ENCODE measurements around the gene RAB27A. TPM values are rescaled to one million over a fixed set of nuclear protein-coding genes. Genes with fewer than 3 reads are reported as not detected.

The RAB27A gene
- total RNA-seq, 2 donors from 2014 or later: 46.0 to 69.6 TPM

GRCh38 chr15:55241186-55241585 lies 48.4 kb downstream of the RAB27A start:
- H3K9me3 ChIP-seq: no peaks in the 10 kb centered on the region
- no peak for DNase-seq
- no peak overlapping the region for H3K27ac ChIP-seq
- intact Hi-C loops (cut with DNase I): no loop called here
- H3K27me3 ChIP-seq: no peaks in the 10 kb centered on the region
- H3K4me1 ChIP-seq: peaks cover 6% of the 10 kb centered on the region
- H3K9ac ChIP-seq (ENCODE audit: low read depth in 2 of 2, low read length in 2 of 2): no peak overlapping the region
- H3K4me3 ChIP-seq: no peak overlapping the region
- TF ChIP-seq CTCF (IDR thresholded peaks at IDR 0.05): no peak
- no peaks in the 10 kb centered on the region for H3K36me3 ChIP-seq

- intact Hi-C loops (cut with DNase I): no loop called here
- no peak overlapping the region for H3K27ac ChIP-seq
- TF ChIP-seq CTCF (IDR thresholded peaks at IDR 0.05): no peak
Measured at GRCh38 chr15:55240125-55240760, 49.4 kb downstream of the RAB27A start.

GRCh38 chr15:55239440-55240124 lies 50.0 kb downstream of the RAB27A start:
- Histone ChIP-seq H3K9ac (ENCODE audit: low read depth in 2 of 2, low read length in 2 of 2) (no peak overlapping the region), H3K27ac (no peak overlapping the region), H3K9me3 (no peaks in the 10 kb centered on the region), H3K4me1 (peaks cover 6% of the 10 kb centered on the region), H3K4me3 (no peak overlapping the region), H3K36me3 (no peaks in the 10 kb centered on the region), H3K27me3 (no peaks in the 10 kb centered on the region)
- DNase-seq: no peak
- TF ChIP-seq CTCF (IDR thresholded peaks at IDR 0.05): no peak
- intact Hi-C loops (cut with DNase I): no loop called here

More at GRCh38 chr15:55240125-55240760, 49.4 kb downstream of the RAB27A start:
- Histone ChIP-seq H3K27me3 (no peaks in the 10 kb centered on the region), H3K9me3 (no peaks in the 10 kb centered on the region), H3K4me1 (peaks cover 6% of the 10 kb centered on the region), H3K36me3 (no peaks in the 10 kb centered on the region), H3K4me3 (no peak overlapping the region), H3K9ac (ENCODE audit: low read depth in 2 of 2, low read length in 2 of 2) (no peak overlapping the region)
- no peak for DNase-seq

GRCh38 chr15:55238877-55239276 lies 50.7 kb downstream of the RAB27A start:
- intact Hi-C loops (cut with DNase I): no loop called here
- H3K9ac ChIP-seq (ENCODE audit: low read depth in 2 of 2, low read length in 2 of 2): no peak overlapping the region
- H3K9me3 ChIP-seq: no peaks in the 10 kb centered on the region
- H3K36me3 ChIP-seq: no peaks in the 10 kb centered on the region
- H3K4me1 ChIP-seq: peaks cover 6% of the 10 kb centered on the region
- no peak overlapping the region for H3K4me3 ChIP-seq
- H3K27me3 ChIP-seq: no peaks in the 10 kb centered on the region
- no peak for DNase-seq
- no peak for TF ChIP-seq CTCF (IDR thresholded peaks at IDR 0.05)
- H3K27ac ChIP-seq: no peak overlapping the region

GRCh38 chr15:55237219-55238130 lies 52.1 kb downstream of the RAB27A start:
- intact Hi-C loops (cut with DNase I): no loop called here
- Histone ChIP-seq H3K4me3 (no peak overlapping the region), H3K4me1 (peaks cover 6% of the 10 kb centered on the region)

More at GRCh38 chr15:55237219-55238130, 52.1 kb downstream of the RAB27A start:
- H3K27me3 ChIP-seq: no peaks in the 10 kb centered on the region
- no peak overlapping the region for H3K9ac ChIP-seq (ENCODE audit: low read depth in 2 of 2, low read length in 2 of 2)
- DNase-seq: no peak
- H3K27ac ChIP-seq: no peak overlapping the region
- TF ChIP-seq CTCF (IDR thresholded peaks at IDR 0.05): no peak
- H3K36me3 ChIP-seq: no peaks in the 10 kb centered on the region
- H3K9me3 ChIP-seq: no peaks in the 10 kb centered on the region
